K562 (cell line): Measurements from ENCODE around the gene SERPINB11. TPM values are rescaled to one million over a fixed set of nuclear protein-coding genes. Genes with fewer than 3 reads are reported as not detected.

Experiments used
- ATAC-seq: fragments of 200-7000 bp; cut with Tn5 transposase; 3 replicates; pipeline ENCODE4 v1.9.1; 2020; ENCODE audit warnings: moderate library complexity
- BruUV-seq: library from RNA; stranded (reverse); fragments of 400-500 nt; replicated peaks from 2 replicates; lab custom pipeline; 2021; lab: Mats Ljungman, UMichigan
- CTCF ChIA-PET: fragments of 300-600 bp; formaldehyde crosslinking; extraction: SDS; loops from one replicate; lab custom pipeline; 2021; ENCODE audit warnings: low intra/inter-chr PET ratio; lab: Yijun Ruan, JAX
- POLR2A ChIA-PET: fragments of 300-600, 350-650 bp; sonication (Branson Sonifier 250); formaldehyde crosslinking; extraction: SDS; loops from one replicate; lab custom pipeline; 2021; ENCODE audit warnings: antibody characterized with exemption, inconsistent platforms; lab: Yijun Ruan, JAX
- DNase-seq, 4 experiments: peaks; one replicate each; pipeline versions ENCODE4 v3.0.0 to v3.0.0-alpha.2; 2011 to 2018; ENCODE audit warnings: low spot score in 3 of 4, mixed read lengths in 3 of 4; ENCODE audit errors: extremely low read depth in 1 of 4
- FAIRE-seq: peaks from 2 replicates; lab custom pipeline; 2011; peaks lifted over from hg19 to GRCh38; lab: Jason Lieb, UNC
- H2AFZ ChIP-seq: 2 replicates; pipeline ENCODE4 v1.6.0; 2011; ENCODE audit warnings: low read depth, low read length, control low read depth, inconsistent platforms
- H3K27ac ChIP-seq: fragments of 200-600 bp; 3 replicates; pipeline ENCODE4 v1.8.0; 2011; ENCODE audit warnings: low read depth, mild to moderate bottlenecking, control low read depth, inconsistent platforms, low read length, moderate library complexity, mixed read lengths; ENCODE audit errors: extremely low read depth
- H3K27me3 ChIP-seq, 2 experiments: fragments of 300-600 bp in 1 of 2; 2 replicates in 1 of 2; 3 replicates in 1 of 2; pipeline versions ENCODE4 v1.6.0 to v1.8.0; 2011; ENCODE audit warnings: inconsistent platforms in 2 of 2, low read length in 2 of 2, mild to moderate bottlenecking in 1 of 2, mixed read lengths in 1 of 2, moderate library complexity in 1 of 2; ENCODE audit not compliant: control insufficient read depth in 2 of 2, insufficient read depth in 2 of 2
- H3K36me3 ChIP-seq: fragments of 300-600 bp; 3 replicates; pipeline ENCODE4 v1.8.0; 2011; ENCODE audit warnings: mild to moderate bottlenecking, low read length, inconsistent platforms; ENCODE audit not compliant: control insufficient read depth, insufficient read depth
- H3K4me1 ChIP-seq, 2 experiments: fragments of 200-600 bp in 1 of 2; replicated peaks in 1 of 2; 2 replicates in 1 of 2; 3 replicates in 1 of 2; pipeline versions ENCODE4 v1.5.1 to v1.8.0; 2011; ENCODE audit warnings: inconsistent platforms in 2 of 2, low read length in 2 of 2, mild to moderate bottlenecking in 1 of 2, mixed read lengths in 1 of 2, moderate library complexity in 1 of 2; ENCODE audit not compliant: control insufficient read depth in 2 of 2, insufficient read depth in 2 of 2
- H3K4me2 ChIP-seq: 2 replicates; pipeline ENCODE4 v1.6.1; 2011; ENCODE audit warnings: low read length, control low read depth, inconsistent platforms, mixed read lengths; ENCODE audit not compliant: insufficient read depth
- H3K4me3 ChIP-seq: fragments of 200-600 bp; sonication (generic), shearing (Covaris generic); 2 replicates; pipeline ENCODE4 v1.5.1; 2016; ENCODE audit warnings: control low read depth, inconsistent platforms
- H3K79me2 ChIP-seq: fragments of 200-600 bp; 3 replicates; pipeline ENCODE4 v1.8.0; 2011; ENCODE audit warnings: low read length, inconsistent platforms; ENCODE audit not compliant: control insufficient read depth, insufficient read depth
- H3K9ac ChIP-seq, 2 experiments: 2 replicates each; pipeline versions ENCODE4 v1.6.0 to v1.6.1; 2011; ENCODE audit warnings: low read depth in 2 of 2, low read length in 2 of 2, control low read depth in 1 of 2, inconsistent platforms in 1 of 2, mild to moderate bottlenecking in 1 of 2, mixed read lengths in 1 of 2; ENCODE audit not compliant: insufficient read depth in 1 of 2
- H3K9me1 ChIP-seq: one replicate; pipeline ENCODE4 v1.6.0; 2011; ENCODE audit warnings: inconsistent platforms, mild to moderate bottlenecking, low read length, moderate library complexity; ENCODE audit not compliant: control insufficient read depth, insufficient read depth
- H3K9me3 ChIP-seq: replicated peaks from 2 replicates; pipeline ENCODE4 v1.5.1; 2011; ENCODE audit warnings: low read depth, low read length, inconsistent platforms; ENCODE audit not compliant: control insufficient read depth, insufficient read depth
- H4K20me1 ChIP-seq: replicated peaks from 2 replicates; pipeline ENCODE4 v1.6.1; 2011; ENCODE audit warnings: low read length, inconsistent platforms, mixed read lengths; ENCODE audit not compliant: control insufficient read depth, insufficient read depth
- BRD4 ChIP-seq: fragments of 200-600 bp; sonication (generic); IDR thresholded peaks from 2 replicates; pipeline ENCODE4 v1.6.1; 2017; ENCODE audit warnings: inconsistent platforms
- CREBBP ChIP-seq: IDR thresholded peaks from one replicate; pipeline ENCODE4 v1.6.1; 2012; ENCODE audit warnings: low read depth, mild to moderate bottlenecking, control low read depth, inconsistent platforms, low read length
- DDX20 ChIP-seq: fragments of 450-650 bp; IDR thresholded peaks from 2 replicates; pipeline ENCODE4 v1.6.1; 2016; ENCODE audit warnings: missing genetic modification characterization, low read depth, mild to moderate bottlenecking, missing compliant biosample characterization, moderate library complexity
- E2F3 ChIP-seq: fragments of 250-450 bp; sonication (Bioruptor Pico); IDR thresholded peaks from 2 replicates; pipeline ENCODE4 v1.4.0; 2020; ENCODE audit warnings: mild to moderate bottlenecking
- FOXA1 ChIP-seq: fragments of 450-650 bp; IDR thresholded peaks from 2 replicates; pipeline ENCODE4 v1.6.1; 2016; ENCODE audit warnings: mild to moderate bottlenecking, borderline replicate concordance
- HDAC6 ChIP-seq: IDR thresholded peaks from 2 replicates; pipeline ENCODE4 v1.6.1; 2012; ENCODE audit warnings: low read depth, mild to moderate bottlenecking, control low read depth, inconsistent platforms, low read length, moderate library complexity
- JUN ChIP-seq, 2 experiments: sonication (generic) in 1 of 2; formaldehyde crosslinking in 1 of 2; IDR thresholded peaks; 2 replicates each; pipeline versions ENCODE4 v1.6.1 to v1.8.0; 2012 to 2022; ENCODE audit warnings: borderline replicate concordance in 2 of 2, mild to moderate bottlenecking in 2 of 2, improper control_type of control experiment in 1 of 2, low read depth in 1 of 2, low read length in 1 of 2, missing genetic modification reagents in 1 of 2
- NCOA1 ChIP-seq: fragments of 450-650 bp; IDR thresholded peaks from 2 replicates; pipeline ENCODE4 v1.6.1; 2016; ENCODE audit warnings: low read depth
- NCOA4 ChIP-seq: fragments of 450-650 bp; IDR thresholded peaks from 2 replicates; pipeline ENCODE4 v1.6.1; 2018; ENCODE audit warnings: mild to moderate bottlenecking; ENCODE audit not compliant: partially characterized antibody
- PCBP1 ChIP-seq: fragments of 200-400 bp; formaldehyde crosslinking; IDR thresholded peaks from 2 replicates; pipeline ENCODE4 v1.6.1; 2018; ENCODE audit warnings: mild to moderate bottlenecking, low read depth, low read length; ENCODE audit not compliant: poor library complexity, severe bottlenecking
- PCBP2 ChIP-seq: fragments of 200-400 bp; formaldehyde crosslinking; IDR thresholded peaks from 2 replicates; pipeline ENCODE4 v1.6.1; 2018; ENCODE audit warnings: low read length, low read depth, mild to moderate bottlenecking, moderate library complexity; ENCODE audit not compliant: poor library complexity, severe bottlenecking
- RAD51 ChIP-seq: fragments of 450-650 bp; IDR thresholded peaks from 2 replicates; pipeline ENCODE4 v1.7.1; 2016; ENCODE audit warnings: low read depth, mild to moderate bottlenecking, borderline replicate concordance
- STAG1 ChIP-seq: sonication (generic); formaldehyde crosslinking; IDR thresholded peaks from 2 replicates; pipeline ENCODE4 v1.5.0; 2020; ENCODE audit warnings: missing genetic modification reagents, borderline replicate concordance
- STAT5B ChIP-seq: fragments of 250-450 bp; sonication (Bioruptor Pico); IDR thresholded peaks from 2 replicates; pipeline ENCODE4 v1.8.0; 2021; ENCODE audit warnings: mild to moderate bottlenecking, inconsistent platforms
- ZNF124 ChIP-seq: sonication (generic); formaldehyde crosslinking; IDR thresholded peaks from 2 replicates; pipeline ENCODE4 v1.8.1; 2022; ENCODE audit warnings: missing genetic modification reagents
- ZNF57 ChIP-seq: fragments of 450-650 bp; formaldehyde crosslinking; IDR thresholded peaks from 2 replicates; pipeline ENCODE4 v1.4.0; 2020; ENCODE audit warnings: mild to moderate bottlenecking, moderate library complexity
- ZNF696 ChIP-seq: fragments of 250-450 bp; sonication (Bioruptor Pico); conservative IDR thresholded peaks from 2 replicates; pipeline ENCODE4 v1.4.0; 2020; ENCODE audit warnings: mild to moderate bottlenecking, moderate library complexity
- WGBS: fragments of 100-300 bp; shearing (Covaris generic); methylation state at CpG from one replicate; pipeline ENCODE4 v1.1.6; 2016; ENCODE audit warnings: low coverage, mixed read lengths; ENCODE audit not compliant: insufficient coverage; ENCODE audit errors: missing lambda C conversion rate; 5-methylcytosine and 5-hydroxymethylcytosine counted together
- in situ Hi-C: fragments of 300-500 bp; cut with MboI; formaldehyde crosslinking; loops from 4 replicates; pipeline ENCODE4 v1.15.0; 2018; ENCODE audit warnings: inconsistent platforms, mixed read lengths
- intact Hi-C: fragments of 100-400 bp; cut with micrococcal nuclease; formaldehyde crosslinking; loops from 2 replicates; pipeline ENCODE4 v1.14.2; 2022
- polyA plus RNA-seq, 8 experiments: library from polyadenylated mRNA; depleted of rRNA in 4 of 8; stranded (reverse) in 5 of 8; unstranded in 3 of 8; fragments of >200 nt; fragmentation: Nextera tagmentation in 2 of 8; fragmentation: Illumina TruSeq in 1 of 8; extraction: Ambion mirVana in 2 of 8; extraction: Trizol in 1 of 8; gene quantifications; 2 replicates each; pipeline versions ENCODE4 v1.2.1 to v1.2.3, GENCODE V29; 2011 to 2014; ENCODE audit warnings: inconsistent platforms in 1 of 8, missing spikeins in 1 of 8
- total RNA-seq, 7 experiments: library from RNA; depleted of rRNA in 6 of 7; stranded (reverse); fragments of >200 nt in 6 of 7; fragmentation: Illumina TruSeq in 2 of 7; extraction: Trizol in 2 of 7; gene quantifications; 2 replicates each; pipeline versions ENCODE4 v1.2.1 to v1.2.3, GENCODE V29; 2011 to 2021; ENCODE audit warnings: low replicate concordance in 1 of 7
- TF ChIP-seq, protein P1 (sequence below): fragments of 450-650 bp; IDR thresholded peaks from 2 replicates; pipeline ENCODE4 v1.6.1; 2018; ENCODE audit warnings: mild to moderate bottlenecking, low read depth; ENCODE audit not compliant: partially characterized antibody
- TF ChIP-seq, protein P2 (sequence below): sonication (generic); formaldehyde crosslinking; IDR thresholded peaks from 2 replicates; pipeline ENCODE4 v1.8.0; 2022; ENCODE audit warnings: mild to moderate bottlenecking, missing genetic modification reagents

Gene SERPINB11
- total and polyA plus RNA-seq, 9 of the 15 experiments (the other 6 are each of a cell fraction or from before 2014, with no cell fraction given), result not detected

- Histone ChIP-seq H3K4me1 (no peaks in the 10 kb centered on the region), H3K9ac (no peak overlapping the region), H3K4me3 (no peak overlapping the region), H3K27ac (no peak overlapping the region), H4K20me1 (no peaks in the 10 kb centered on the region), H2AFZ (no peak overlapping the region), H3K79me2 (no peaks in the 10 kb centered on the region), H3K27me3 (no peaks in the 10 kb centered on the region), H3K4me2 (no peak overlapping the region)
- BruUV-seq, result no TSS peak
- intact Hi-C loops (no loop called here), in situ Hi-C loops (no loop called here)
- POLR2A ChIA-PET, result no interaction called here
- ATAC-seq (no peak), FAIRE-seq (no peak)
- WGBS, result 0% methylated on average over 2 of the region's 2 CpGs
- TF ChIP-seq STAG1 (CRISPR knock-in tag), result no peak
- no peak for TF ChIP-seq ZNF57
- no peak for TF ChIP-seq PCBP2
- TF ChIP-seq, protein P1, sequence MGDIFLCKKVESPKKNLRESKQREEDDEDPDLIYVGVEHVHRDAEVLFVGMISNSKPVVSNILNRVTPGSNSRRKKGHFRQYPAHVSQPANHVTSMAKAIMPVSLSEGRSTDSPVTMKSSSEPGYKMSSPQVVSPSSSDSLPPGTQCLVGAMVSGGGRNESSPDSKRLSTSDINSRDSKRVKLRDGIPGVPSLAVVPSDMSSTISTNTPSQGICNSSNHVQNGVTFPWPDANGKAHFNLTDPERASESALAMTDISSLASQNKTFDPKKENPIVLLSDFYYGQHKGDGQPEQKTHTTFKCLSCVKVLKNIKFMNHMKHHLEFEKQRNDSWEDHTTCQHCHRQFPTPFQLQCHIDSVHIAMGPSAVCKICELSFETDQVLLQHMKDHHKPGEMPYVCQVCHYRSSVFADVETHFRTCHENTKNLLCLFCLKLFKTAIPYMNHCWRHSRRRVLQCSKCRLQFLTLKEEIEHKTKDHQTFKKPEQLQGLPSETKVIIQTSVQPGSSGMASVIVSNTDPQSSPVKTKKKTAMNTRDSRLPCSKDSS, result no peak
- TF ChIP-seq NCOA4, result no peak
- TF ChIP-seq BRD4, result no peak
- no peak for TF ChIP-seq STAT5B (CRISPR knock-in tag)
- no peak for TF ChIP-seq E2F3 (CRISPR knock-in tag)
- TF ChIP-seq CREBBP, result no peak
- TF ChIP-seq FOXA1, result no peak
- no peak for TF ChIP-seq DDX20
- no peak for TF ChIP-seq ZNF124
- no peak for TF ChIP-seq JUN (IDR thresholded peaks at IDR 0.05; ENCODE audit: borderline replicate concordance, low read depth, low read length)
- no peak for TF ChIP-seq JUN (CRISPR knock-in tag; IDR thresholded peaks at IDR 0.05; ENCODE audit: borderline replicate concordance)
- TF ChIP-seq HDAC6, result no peak
- no peak for TF ChIP-seq ZNF696
- no peak for TF ChIP-seq RAD51
- no peak for TF ChIP-seq PCBP1
- TF ChIP-seq, protein P2, sequence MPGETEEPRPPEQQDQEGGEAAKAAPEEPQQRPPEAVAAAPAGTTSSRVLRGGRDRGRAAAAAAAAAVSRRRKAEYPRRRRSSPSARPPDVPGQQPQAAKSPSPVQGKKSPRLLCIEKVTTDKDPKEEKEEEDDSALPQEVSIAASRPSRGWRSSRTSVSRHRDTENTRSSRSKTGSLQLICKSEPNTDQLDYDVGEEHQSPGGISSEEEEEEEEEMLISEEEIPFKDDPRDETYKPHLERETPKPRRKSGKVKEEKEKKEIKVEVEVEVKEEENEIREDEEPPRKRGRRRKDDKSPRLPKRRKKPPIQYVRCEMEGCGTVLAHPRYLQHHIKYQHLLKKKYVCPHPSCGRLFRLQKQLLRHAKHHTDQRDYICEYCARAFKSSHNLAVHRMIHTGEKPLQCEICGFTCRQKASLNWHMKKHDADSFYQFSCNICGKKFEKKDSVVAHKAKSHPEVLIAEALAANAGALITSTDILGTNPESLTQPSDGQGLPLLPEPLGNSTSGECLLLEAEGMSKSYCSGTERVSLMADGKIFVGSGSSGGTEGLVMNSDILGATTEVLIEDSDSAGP (CRISPR knock-in tag), result no peak
- no peak for TF ChIP-seq NCOA1
- TF ChIP-seq, all 486 proteins: peak for 0
- no peaks in the 10 kb centered on the region for H3K9me3 ChIP-seq
- no peak for DNase-seq
- no peaks in the 10 kb centered on the region for H3K36me3 ChIP-seq
- no peaks in the 10 kb centered on the region for H3K9me1 ChIP-seq
- CTCF ChIA-PET, result no interaction called here
Measured at GRCh38 chr18:63765837-63766236, 63.1 kb downstream of the SERPINB11 start.
